HEK293 (cell line): Measurements from ENCODE around the gene GBGT1.

Experiments
- CTCF ChIA-PET: fragments of 350-600 bp; formaldehyde crosslinking; extraction: SDS; loops from one replicate; lab custom pipeline; 2021; ENCODE audit warnings: antibody characterized with exemption; lab: Yijun Ruan, JAX
- POLR2A ChIA-PET: fragments of 300-600 bp; formaldehyde crosslinking; extraction: SDS; loops from one replicate; lab custom pipeline; 2020; ENCODE audit warnings: antibody characterized with exemption, inconsistent platforms; lab: Yijun Ruan, JAX
- H3K27ac ChIP-seq: fragments of 200-500 bp; sonication (Bioruptor generic); 2 replicates; pipeline ENCODE4 v1.5.1; 2014; ENCODE audit warnings: low read depth, low read length, control low read depth, inconsistent platforms; ENCODE audit errors: extremely low read depth
- H3K36me3 ChIP-seq, 2 experiments: fragments of 200-500 bp in 1 of 2; sonication (Bioruptor generic) in 1 of 2; 1 replicate in 1 of 2; 2 replicates in 1 of 2; pipeline ENCODE4 v1.5.1; 2014 to 2017; ENCODE audit warnings: inconsistent platforms in 2 of 2, low read length in 2 of 2; ENCODE audit not compliant: control insufficient read depth in 2 of 2, insufficient read depth in 1 of 2
- H3K4me1 ChIP-seq: fragments of 200-500 bp; sonication (Bioruptor generic); 2 replicates; pipeline ENCODE4 v1.5.1; 2014; ENCODE audit warnings: mild to moderate bottlenecking, low read length, inconsistent platforms; ENCODE audit not compliant: control insufficient read depth, insufficient read depth
- H3K4me3 ChIP-seq: 2 replicates; pipeline ENCODE4 v1.5.1; 2011; ENCODE audit warnings: low read depth, mild to moderate bottlenecking, control low read depth, low read length, moderate library complexity
- H3K9me3 ChIP-seq: fragments of 200-500 bp; sonication (Bioruptor generic); 2 replicates; pipeline ENCODE4 v1.5.1; 2014; ENCODE audit warnings: low read depth, low read length, inconsistent platforms; ENCODE audit not compliant: control insufficient read depth, insufficient read depth
- EGR2 ChIP-seq: fragments of 450-650 bp; formaldehyde crosslinking; IDR thresholded peaks from 2 replicates; pipeline ENCODE4 v1.5.1; 2016; ENCODE audit warnings: low read depth, missing biosample characterization, missing genetic modification characterization
- GLIS2 ChIP-seq: fragments of 450-650 bp; formaldehyde crosslinking; IDR thresholded peaks from 2 replicates; pipeline ENCODE4 v1.5.1; 2016; ENCODE audit warnings: missing biosample characterization, missing genetic modification characterization
- KLF16 ChIP-seq: fragments of 450-650 bp; formaldehyde crosslinking; IDR thresholded peaks from 2 replicates; pipeline ENCODE4 v1.5.1; 2017; ENCODE audit warnings: missing biosample characterization, missing genetic modification characterization
- PRDM10 ChIP-seq: fragments of 450-650 bp; formaldehyde crosslinking; IDR thresholded peaks from 2 replicates; pipeline ENCODE4 v1.5.1; 2016; ENCODE audit warnings: missing biosample characterization, missing genetic modification characterization
- SP7 ChIP-seq: fragments of 450-650 bp; formaldehyde crosslinking; IDR thresholded peaks from 2 replicates; pipeline ENCODE4 v1.5.1; 2016; ENCODE audit warnings: missing biosample characterization, missing genetic modification characterization
- ZBTB44 ChIP-seq: fragments of 450-650 bp; IDR thresholded peaks from 2 replicates; pipeline ENCODE4 v1.5.1; 2018; ENCODE audit warnings: missing biosample characterization, mild to moderate bottlenecking, missing genetic modification characterization
- ZBTB7A ChIP-seq: fragments of 450-650 bp; formaldehyde crosslinking; IDR thresholded peaks from 2 replicates; pipeline ENCODE4 v1.5.1; 2016; ENCODE audit warnings: low read depth, missing biosample characterization, missing genetic modification characterization
- ZBTB8A ChIP-seq: fragments of 450-650 bp; formaldehyde crosslinking; IDR thresholded peaks from 2 replicates; pipeline ENCODE4 v1.5.1; 2016; ENCODE audit warnings: missing biosample characterization, missing genetic modification characterization
- ZFHX2 ChIP-seq: fragments of 450-650 bp; formaldehyde crosslinking; conservative IDR thresholded peaks from 2 replicates; pipeline ENCODE4 v1.5.1; 2016; ENCODE audit warnings: missing biosample characterization, missing genetic modification characterization
- ZFP69B ChIP-seq: fragments of 450-650 bp; formaldehyde crosslinking; IDR thresholded peaks from 2 replicates; pipeline ENCODE4 v1.5.1; 2016; ENCODE audit warnings: missing biosample characterization, missing genetic modification characterization
- ZNF114 ChIP-seq: fragments of 450-650 bp; formaldehyde crosslinking; IDR thresholded peaks from 2 replicates; pipeline ENCODE4 v1.5.0; 2017; ENCODE audit warnings: missing biosample characterization, missing genetic modification characterization
- ZNF404 ChIP-seq: fragments of 450-650 bp; formaldehyde crosslinking; IDR thresholded peaks from 2 replicates; pipeline ENCODE4 v1.5.1; 2017; ENCODE audit warnings: missing biosample characterization, missing genetic modification characterization
- ZNF449 ChIP-seq: fragments of 450-650 bp; formaldehyde crosslinking; IDR thresholded peaks from 2 replicates; pipeline ENCODE4 v1.5.1; 2017; ENCODE audit warnings: missing biosample characterization, mild to moderate bottlenecking, missing genetic modification characterization, moderate library complexity
- ZNF555 ChIP-seq: fragments of 450-650 bp; formaldehyde crosslinking; conservative IDR thresholded peaks from 2 replicates; pipeline ENCODE4 v1.5.1; 2017; ENCODE audit warnings: missing biosample characterization, mild to moderate bottlenecking, missing genetic modification characterization, inconsistent platforms
- ZNF558 ChIP-seq: fragments of 450-650 bp; formaldehyde crosslinking; IDR thresholded peaks from 2 replicates; pipeline ENCODE4 v1.5.1; 2016; ENCODE audit warnings: missing biosample characterization, missing genetic modification characterization
- ZNF560 ChIP-seq: fragments of 450-650 bp; formaldehyde crosslinking; IDR thresholded peaks from 2 replicates; pipeline ENCODE4 v1.5.1; 2017; ENCODE audit warnings: missing biosample characterization, missing genetic modification characterization, borderline replicate concordance
- ZNF660 ChIP-seq: fragments of 450-650 bp; IDR thresholded peaks from 2 replicates; pipeline ENCODE4 v1.5.1; 2018; ENCODE audit warnings: missing biosample characterization, mild to moderate bottlenecking, missing genetic modification characterization
- ZNF677 ChIP-seq: fragments of 450-650 bp; IDR thresholded peaks from 2 replicates; pipeline ENCODE4 v1.5.0; 2018; ENCODE audit warnings: missing biosample characterization, mild to moderate bottlenecking, missing genetic modification characterization, moderate library complexity
- ZNF692 ChIP-seq: fragments of 450-650 bp; formaldehyde crosslinking; IDR thresholded peaks from 2 replicates; pipeline ENCODE4 v1.5.1; 2016; ENCODE audit warnings: missing biosample characterization, missing genetic modification characterization
- ZNF830 ChIP-seq: fragments of 450-650 bp; IDR thresholded peaks from 2 replicates; pipeline ENCODE4 v1.5.0; 2018; ENCODE audit warnings: missing biosample characterization, missing genetic modification characterization, low read depth, mild to moderate bottlenecking, moderate library complexity
- ZSCAN18 ChIP-seq: fragments of 450-650 bp; formaldehyde crosslinking; IDR thresholded peaks from 2 replicates; pipeline ENCODE4 v1.5.1; 2016; ENCODE audit warnings: missing biosample characterization, missing genetic modification characterization
- ZSCAN4 ChIP-seq: fragments of 450-650 bp; formaldehyde crosslinking; IDR thresholded peaks from 2 replicates; pipeline ENCODE4 v1.5.1; 2017; ENCODE audit warnings: missing biosample characterization, missing genetic modification characterization

Gene GBGT1

GRCh38 chr9:133203506-133204075 lies 39.9 kb upstream of the GBGT1 start (continued):
- TF ChIP-seq ZSCAN18, result no peak

GRCh38 chr9:133202688-133203453 lies 39.2 kb upstream of the GBGT1 start:
- Histone ChIP-seq H3K27ac (no peak overlapping the region), H3K9me3 (no peaks in the 10 kb centered on the region), H3K36me3 (no peaks in the 10 kb centered on the region), H3K4me1 (no peaks in the 10 kb centered on the region), H3K4me3 (no peak overlapping the region)
- POLR2A ChIA-PET, result interaction anchor here (0.9 to 1.0 kb wide), 2 partner anchors 15 to 149 kb away, joined by 3 read pairs; no protein-coding TSS in a partner anchor
- CTCF ChIA-PET, result interaction anchor here (0.5 to 2.8 kb wide), 5 partner anchors 15 to 41 kb away, joined by 3 to 16 read pairs (median 3); no protein-coding TSS in a partner anchor
- TF ChIP-seq ZFHX2 (tag by site-specific recombination), result peak; percentile 66
- no peak for TF ChIP-seq ZFP69B (tag by site-specific recombination)
- no peak for TF ChIP-seq ZNF692
- no peak for TF ChIP-seq SP7 (tag by site-specific recombination)
- no peak for TF ChIP-seq ZNF114 (tag by site-specific recombination)
- TF ChIP-seq ZBTB8A, result no peak
- 0 out of 2 replicates have a peak, but pooled peaks have one; percentile 35 for TF ChIP-seq ZBTB7A (tag by site-specific recombination)
- no peak for TF ChIP-seq ZNF830 (tag by site-specific recombination)
- no peak for TF ChIP-seq KLF16 (tag by site-specific recombination)
- TF ChIP-seq ZSCAN4 (tag by site-specific recombination), result 0 out of 2 replicates have a peak, but pooled peaks have one; percentile 14
- no peak for TF ChIP-seq ZNF558 (tag by site-specific recombination)
- no peak for TF ChIP-seq ZNF449 (tag by site-specific recombination)
- TF ChIP-seq ZBTB44, result no peak
- TF ChIP-seq ZNF555 (tag by site-specific recombination), result no peak
- TF ChIP-seq ZNF677, result no peak
- peak; percentile 72 for TF ChIP-seq PRDM10 (tag by site-specific recombination)
- TF ChIP-seq ZNF404 (tag by site-specific recombination), result no peak
- TF ChIP-seq EGR2 (tag by site-specific recombination), result peak; percentile 55; the same call in 1 of the 2 replicates
- TF ChIP-seq ZNF660, result no peak
- TF ChIP-seq GLIS2 (tag by site-specific recombination), result no peak
- TF ChIP-seq ZNF560, result no peak
